GM21515 (cell line): ENCODE measurements around the gene TTC28.

Experiments
- ATAC-seq: cut with Tn5 transposase; IDR thresholded peaks from one replicate; pipeline ENCODE4 v1.9.1; 2021; ENCODE audit not compliant: unreplicated experiment

Gene TTC28

DNA sequence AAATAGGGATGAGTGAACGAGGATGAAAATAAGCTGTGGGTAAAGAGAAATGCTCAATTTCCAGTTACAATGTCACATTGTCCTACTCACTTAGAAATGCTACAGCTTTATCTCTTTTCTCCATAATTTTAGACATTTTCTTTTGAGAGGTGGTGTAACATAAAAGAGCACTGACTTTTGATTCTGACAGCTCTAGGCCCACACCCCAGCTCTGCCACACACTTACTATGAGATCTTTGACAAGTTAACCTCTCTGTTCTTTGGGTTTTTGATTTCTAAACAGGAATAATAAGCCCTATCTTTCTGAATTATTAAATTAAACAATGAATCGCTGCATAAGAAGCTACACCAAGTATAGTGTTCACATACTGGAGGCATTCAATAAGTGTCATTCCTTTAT, 532.2 kb downstream of the TTC28 start:
- no peak for ATAC-seq

DNA sequence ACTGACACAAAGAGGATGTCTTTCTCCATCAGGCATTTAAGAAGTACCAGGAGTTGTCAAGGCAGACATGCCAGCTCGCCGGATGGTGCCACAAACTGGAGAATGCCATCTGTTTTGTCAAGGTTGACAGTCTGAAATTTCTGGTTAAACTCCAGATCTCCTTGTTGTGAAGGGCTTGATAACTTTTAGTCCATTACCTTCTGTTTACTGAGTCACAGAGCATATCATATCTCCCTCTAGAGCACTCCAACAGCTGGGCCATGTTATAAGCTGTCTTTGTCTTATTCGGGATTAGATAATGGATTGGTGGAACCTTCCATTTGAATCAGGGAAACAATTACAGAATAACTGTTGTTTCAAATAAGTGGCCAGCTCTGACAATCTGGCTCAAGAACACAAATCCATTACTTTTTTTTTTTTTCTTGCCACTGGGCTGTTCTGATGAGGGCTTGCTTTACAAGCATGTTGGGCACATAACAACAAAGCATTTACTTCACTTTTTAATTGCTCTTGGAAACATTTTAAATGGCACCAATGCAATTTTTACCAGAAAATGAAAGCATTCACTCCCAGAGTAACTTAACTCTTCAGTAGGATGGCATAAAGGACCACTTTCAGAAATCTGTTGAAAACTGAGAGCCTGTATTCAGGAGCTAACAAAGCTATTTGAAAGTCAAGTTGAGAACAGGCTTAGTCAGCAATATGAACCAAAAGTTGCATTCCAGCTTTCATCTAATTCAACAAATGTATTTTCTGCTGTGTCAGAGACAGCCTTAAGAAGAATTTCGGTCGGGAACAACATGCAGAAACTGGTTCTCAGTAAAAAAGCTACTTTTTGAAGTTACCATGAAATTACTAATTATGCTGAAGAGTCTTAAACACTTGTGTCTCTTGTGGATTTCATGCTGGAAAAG, 533.0 kb downstream of the TTC28 start:
- ATAC-seq = no peak

DNA sequence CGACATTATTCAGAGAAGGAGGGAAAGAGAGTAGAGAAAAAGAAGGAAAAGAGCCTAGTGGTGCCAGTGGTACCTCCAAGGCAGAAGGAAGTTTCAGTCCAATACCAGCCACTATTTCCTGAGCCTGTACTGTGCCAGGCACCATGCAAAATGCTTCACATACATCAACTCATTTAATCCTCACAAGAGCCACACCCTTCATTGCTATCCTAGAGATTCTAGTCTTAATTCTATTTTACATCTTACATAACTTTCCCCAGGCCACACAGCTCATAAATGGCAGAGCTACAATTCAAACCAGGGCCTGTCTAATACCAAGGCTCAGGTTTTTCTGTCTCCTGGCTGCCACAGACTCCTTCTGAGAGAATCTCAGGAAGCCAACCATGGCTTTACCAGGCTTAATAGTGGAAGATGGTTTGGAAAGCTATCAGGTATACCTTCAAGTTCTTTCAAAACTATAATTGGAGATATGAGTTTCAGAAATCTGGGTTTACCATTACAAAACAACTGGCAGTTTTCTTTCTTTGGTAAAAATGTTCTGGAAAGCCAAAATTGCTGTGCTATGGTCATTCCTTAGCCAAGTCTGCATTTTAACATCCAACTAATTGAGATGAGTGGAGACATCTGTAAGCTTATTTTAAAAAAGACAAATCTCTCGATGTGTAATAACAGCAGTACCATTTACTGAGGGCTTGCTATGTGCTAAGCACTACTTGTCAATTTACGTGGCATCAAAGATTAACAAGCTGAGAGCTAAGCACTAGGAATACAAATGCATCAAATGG, 535.5 kb downstream of the TTC28 start:
- ATAC-seq = no peak

DNA sequence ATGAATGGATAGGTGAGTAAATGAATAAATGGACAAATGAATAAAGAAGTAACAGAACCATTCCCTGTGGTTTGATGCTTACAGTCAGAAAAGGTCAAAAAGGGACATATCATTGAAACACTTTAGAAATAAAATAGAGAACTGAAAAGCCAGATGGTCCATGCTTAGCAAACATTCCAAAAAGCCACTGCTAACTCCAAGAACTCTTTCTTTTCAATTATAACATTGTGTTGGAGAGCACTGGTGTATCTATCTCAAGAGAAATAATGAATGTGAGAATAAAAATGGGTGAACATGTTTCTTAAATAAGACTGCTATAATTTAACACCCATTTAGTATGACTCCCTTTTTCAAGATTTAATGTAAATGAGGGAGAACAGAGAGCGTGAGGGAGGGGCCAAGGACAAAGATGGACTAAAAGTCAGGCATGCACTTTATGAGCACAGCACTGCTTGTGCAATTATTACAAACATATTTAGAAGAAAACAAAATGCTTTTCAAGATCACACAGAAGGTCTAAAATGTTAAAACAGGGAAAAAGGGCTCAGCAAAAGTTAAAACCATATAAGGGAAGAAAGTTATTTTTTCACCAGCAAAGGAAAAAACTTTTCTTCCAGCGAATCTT, 536.3 kb downstream of the TTC28 start:
- no peak for ATAC-seq

DNA sequence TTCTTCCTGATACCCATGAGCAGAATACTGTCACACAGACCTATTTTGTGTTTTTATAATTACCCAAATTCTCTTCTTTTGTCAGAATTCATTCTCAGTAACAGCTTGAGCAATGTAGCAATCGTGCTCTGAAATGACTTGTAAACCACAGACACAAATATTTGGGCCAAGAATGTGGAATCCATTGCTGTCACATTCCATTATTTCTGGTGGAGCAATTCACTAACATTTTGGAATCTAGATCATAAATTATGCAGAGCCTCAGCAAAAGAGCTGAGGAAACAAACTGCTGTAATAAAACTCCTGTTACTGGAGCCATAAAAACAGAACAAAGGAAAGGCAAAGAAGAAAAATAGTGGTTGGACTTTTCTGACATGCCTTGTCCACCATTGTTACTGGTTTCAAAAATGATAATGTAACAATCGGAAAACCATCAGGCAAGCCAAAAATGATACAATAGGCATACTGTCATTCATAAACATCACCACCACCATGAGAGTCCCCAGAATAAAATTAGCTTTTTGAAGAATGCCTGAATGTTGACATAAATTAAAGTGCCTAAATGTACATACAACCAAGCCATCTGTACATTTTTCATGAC, 537.2 kb downstream of the TTC28 start:
- ATAC-seq = no peak

DNA sequence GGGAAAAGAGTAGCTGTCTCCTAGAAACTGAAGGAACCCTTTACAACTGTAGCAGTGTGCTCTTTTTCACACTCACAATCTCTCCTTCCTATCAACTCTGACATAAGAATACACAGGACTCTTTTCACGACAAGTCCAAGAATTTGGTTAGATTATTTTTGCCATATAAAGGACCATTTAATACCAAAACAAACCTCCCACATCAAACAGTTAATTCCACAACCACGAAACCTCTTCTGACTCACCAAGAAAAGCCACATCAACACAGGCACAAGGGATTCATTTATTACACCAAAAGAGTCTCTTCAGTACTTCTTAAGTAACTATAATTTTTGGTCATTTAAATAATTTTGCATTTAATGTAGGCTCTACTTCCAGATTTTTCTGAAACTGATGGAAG, 538.0 kb downstream of the TTC28 start:
- no peak for ATAC-seq

DNA sequence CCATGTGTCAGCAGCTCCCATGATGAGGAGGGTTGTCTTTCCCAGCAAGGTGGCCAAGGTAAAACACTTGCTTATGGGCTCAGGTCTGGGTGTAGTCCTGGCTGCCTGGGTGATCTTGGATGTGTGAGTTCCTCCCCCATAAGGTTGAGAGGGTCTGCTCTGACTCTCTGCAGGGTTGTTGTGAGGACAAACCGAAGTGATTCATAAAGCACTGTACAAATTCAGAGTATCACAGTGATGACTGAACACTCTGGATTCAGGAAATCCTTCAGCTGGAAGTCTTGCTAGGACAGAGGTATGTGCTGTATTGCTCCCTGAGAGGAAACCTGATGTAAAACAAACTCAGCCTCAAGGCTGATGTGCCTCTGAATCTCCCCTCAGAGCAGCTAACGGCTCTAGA, 539.7 kb downstream of the TTC28 start:
- ATAC-seq = no peak

DNA sequence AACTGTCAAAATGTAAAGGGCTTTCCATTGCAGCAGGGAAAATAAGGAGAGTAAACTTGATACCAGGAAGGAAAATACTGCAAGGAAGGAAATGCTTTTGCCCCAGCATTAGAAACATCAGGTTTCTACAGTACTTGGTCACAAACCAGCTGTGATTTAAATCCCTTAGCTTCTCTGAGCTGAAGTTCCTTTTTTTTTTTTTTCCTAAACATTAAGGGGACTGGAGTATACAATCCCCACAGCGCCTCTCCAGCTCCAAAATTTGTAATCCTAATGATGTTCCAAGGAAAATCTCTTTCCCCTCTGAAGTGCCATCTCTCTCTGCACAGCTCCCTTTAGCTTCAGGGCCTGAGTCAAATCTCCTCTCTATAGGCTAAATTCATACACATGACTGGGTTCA, 540.1 kb downstream of the TTC28 start:
- ATAC-seq = no peak

DNA sequence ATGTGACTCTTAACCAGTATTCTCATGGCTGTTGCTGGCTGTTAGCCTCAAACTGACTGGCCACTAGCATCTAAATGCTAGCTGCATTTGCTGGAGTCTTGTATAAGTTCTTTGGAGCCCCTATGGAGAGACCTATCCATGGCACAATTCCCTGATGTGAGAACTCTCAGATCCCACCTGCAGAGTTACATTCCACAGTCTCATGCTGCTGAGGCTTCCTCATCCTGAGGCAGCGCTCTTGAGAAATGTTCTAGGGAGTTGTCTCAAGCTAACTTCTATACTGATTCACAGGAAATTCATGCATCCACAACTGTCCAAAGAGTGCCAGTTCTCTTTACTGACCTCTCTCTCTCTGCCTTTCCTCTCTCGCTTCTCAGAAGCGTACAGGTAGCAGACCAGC, 542.6 kb downstream of the TTC28 start:
- no peak for ATAC-seq

DNA sequence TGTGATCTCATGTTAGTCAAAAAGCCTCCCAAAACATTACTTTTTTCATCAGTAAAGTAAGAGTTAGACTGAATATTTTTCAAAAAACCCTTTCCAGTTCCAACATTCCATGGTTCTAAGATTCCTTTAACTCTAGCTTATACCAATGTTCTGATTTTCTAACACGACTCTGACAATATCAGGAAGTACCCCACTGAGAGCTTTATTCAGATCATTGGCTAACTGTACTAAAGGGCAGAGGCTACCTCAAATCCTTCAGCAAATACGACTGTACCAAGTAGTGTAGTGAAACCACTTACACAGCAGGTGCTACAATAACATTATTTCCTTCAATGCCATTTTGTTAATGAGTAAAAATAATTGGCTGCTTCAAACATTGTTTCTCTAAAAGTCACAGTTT, 547.2 kb downstream of the TTC28 start:
- ATAC-seq = no peak

DNA sequence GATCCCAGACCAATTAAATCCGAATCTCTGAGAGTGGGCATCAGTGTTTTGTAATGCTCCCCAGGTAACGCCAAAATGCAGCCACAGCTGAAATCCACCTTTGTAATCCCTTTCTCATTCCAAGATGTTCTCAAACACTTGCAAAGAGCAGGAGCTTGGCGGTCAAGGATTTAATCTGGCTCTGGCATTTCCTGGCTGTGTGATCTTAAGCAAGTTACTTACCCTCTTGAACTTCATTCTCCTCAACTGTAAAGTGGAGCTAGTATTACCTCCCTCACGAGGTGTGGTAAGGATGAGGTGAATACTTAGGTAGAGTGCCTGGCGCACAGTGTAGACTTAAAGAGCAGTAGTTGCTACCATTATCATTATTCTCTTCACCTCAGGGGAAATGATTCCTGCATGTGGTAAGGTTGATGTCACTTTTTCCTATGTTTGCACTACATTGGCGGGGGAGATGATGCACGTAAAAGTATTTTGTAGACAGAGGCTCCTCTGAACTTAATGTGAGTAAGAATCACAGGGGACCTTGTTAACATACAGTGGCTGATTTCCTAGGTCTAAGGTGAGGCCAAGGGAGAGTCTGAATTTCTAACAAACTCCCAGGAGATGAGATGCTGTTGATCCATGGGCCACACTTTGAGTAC, 550.2 kb downstream of the TTC28 start:
- no peak for ATAC-seq

DNA sequence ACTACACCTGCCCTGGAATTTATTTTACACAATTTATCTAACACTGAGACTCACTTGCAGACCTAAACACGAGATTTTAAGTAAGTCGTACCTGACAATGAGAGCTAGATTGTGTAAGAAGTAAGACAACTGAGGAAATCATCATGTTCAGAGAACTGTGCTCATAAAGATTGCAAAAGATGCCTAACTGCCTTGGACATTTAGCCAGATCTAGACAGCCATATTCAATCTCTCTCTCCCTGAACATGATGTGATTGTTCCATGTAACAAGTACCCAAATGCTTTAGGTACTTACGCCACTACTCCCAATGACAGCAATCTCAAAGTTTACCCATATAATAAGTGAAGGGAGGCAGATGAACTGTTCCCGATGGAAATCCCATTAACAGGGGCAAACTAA, 550.8 kb downstream of the TTC28 start:
- no peak for ATAC-seq

DNA sequence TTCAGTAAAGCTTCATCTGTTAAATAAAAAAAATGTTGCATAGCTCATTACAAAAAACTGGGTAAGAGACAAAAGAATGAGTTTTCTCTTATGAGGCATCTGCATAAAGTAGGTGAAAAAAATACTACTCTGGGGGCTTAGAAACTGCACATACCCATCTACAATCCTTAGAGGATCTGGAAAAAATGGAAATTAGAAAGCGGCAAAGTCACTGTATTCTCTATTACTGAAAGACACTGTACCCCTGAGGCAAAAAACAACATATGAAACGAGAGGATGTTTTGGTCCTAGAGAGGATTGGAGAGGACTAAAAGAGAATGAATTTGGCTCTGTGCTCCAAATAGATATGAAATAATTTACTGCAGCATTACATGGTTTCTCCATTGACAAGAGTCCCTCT, 553.8 kb downstream of the TTC28 start:
- ATAC-seq = no peak

DNA sequence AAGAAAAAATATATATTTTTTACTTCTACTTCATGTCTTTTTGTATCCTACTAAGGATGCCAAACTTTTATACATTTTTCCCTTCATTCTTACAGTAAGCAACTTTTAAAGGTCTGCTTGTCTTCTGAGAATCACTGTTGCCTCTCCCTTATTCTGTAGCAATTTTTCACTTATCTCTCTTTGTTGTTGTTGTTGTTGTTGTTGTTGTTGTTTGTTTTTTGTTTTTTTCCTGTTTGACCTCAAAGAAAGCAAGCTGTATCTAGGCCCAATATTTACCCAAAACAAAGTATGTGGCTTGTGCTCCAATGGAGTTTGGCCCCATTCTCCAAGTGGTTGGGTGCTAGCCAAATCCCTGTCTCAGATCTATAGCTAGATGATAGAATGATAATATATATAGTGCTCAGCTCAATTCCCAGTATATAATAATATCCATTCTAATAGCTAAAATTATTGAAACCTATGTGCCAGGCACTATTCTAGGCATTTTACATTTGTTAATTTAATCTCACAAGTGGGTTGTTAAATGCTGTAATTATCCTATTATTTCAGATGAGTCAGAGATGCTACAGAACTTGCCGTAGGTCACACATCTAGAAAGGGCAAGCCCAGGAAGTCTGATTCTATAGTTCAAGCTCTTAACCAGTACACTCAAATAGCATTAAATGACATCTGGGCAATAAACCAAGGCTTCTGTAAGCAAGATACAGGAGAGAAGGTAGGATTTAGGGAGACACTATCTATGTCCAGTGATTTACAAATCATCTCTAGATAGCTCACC, 555.5 kb downstream of the TTC28 start:
- no peak for ATAC-seq

DNA sequence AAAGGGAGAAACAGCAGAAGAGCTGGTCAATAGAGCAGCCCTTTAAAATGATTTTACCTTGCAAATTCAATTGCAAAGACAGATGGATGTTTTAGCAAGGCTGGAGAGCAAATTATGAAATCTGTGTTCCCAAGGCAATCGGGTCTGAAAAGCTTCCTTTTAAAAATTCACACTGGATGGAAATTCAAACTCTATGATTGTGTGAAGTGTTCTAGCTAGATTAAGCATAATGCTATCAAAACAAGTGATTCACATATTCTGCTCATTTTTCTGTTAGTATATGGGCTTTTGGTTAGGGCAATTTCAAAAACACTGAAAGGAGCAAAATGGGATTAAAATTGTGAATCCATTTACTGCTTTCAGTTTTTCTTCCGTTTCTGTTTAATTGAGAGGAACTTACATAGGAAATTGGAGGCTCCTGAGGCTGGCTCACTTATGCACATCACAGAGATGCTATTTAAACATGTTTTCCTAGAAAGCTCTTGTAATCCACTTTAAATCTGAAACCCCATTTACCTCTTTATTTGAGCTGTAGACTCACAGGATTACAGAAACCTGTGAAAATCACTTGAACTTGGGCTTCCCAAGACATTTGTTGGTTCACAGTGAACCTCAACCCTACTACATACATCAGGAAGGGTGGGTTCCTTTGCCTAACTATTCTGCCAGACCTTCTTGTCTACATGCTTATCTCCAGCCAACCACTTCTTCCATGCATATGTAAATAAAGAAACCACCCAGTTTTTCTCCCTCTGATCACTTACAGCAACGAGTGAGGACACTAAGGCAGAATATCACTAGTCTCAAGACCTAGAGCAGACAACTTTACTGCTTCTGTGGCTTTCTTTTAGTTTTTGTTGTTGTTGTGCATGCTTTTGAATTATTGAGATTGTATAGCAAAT, 558.7 kb downstream of the TTC28 start:
- ATAC-seq = no peak

DNA sequence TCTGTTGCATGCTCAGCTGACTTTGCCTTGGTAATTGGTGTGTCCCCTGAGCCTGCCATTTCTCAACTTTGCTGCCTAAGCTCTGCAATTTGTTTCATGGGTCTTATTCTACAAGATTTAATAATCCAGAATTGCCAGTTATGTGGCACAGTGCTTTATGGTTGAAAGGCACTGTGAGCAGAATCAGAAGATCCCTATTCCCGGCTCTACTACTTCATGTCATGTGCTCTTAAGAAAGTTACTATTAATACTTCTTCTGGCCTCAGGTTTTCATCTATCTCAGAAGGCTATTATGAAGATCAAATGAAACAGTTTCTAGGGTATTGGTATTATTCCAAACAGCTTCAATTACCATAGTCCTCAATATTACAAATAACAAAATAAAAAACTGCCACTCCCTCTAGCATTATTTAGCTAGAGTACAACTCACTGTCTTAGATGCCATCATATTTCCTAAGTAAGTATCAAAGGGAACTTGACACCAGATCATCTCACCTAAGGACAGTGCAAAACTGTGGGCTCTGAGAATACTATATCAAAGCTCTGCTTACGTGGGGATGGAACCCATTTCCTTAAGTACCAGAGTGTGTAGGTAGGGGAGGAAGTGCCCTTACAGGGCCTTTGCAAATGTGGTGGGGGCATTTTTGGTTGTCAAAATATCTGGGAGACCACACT, 560.5 kb downstream of the TTC28 start:
- ATAC-seq = no peak

DNA sequence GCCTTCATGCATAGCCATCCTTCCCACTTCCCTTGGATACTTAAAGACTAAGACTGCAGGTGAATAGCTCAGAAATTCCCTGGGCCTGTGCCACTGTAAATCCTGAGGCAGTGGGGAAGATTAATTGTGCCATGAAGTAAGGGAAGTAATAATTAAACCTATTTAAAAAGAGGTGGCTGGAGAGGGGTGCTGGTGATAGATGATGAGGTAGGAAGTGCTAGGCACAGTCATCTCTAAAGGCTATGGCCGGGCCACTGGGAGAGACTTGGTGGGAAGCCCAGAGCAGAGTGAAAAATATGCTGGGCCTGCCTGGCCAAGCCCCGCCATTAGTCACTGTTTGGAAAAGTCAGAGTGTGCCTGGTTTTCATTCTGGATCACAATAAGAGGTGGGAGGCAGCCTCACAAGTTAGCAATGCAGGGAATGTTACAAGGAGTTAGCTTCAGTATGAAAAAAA, 563.4 kb downstream of the TTC28 start:
- ATAC-seq = no peak

DNA sequence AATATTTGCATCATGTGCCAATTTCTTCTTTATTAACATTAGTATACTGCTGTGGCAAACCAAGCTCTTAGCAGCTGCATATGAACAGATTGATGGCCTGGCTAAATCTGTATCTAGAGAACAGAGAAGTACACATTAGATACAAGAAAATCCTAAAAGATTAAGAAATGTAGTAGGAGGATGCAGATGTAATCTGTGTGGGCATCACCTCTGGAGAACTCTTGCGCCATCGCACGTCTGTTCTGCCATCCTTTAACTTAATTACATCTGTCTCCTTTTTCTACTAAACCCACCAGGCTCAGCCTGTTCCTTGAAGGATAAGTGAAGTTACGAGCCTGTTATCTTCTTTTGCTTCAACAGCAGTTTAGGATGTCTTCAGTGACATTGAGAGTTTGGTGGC, 564.2 kb downstream of the TTC28 start:
- no peak for ATAC-seq
